H1 (cell line): ENCODE results near the gene BTBD9. TPM values are rescaled to one million over a fixed set of nuclear protein-coding genes. Genes with fewer than 3 reads are reported as not detected.

Source experiments
- SIN3A ChIP-seq, 2 experiments: IDR thresholded peaks in 1 of 2; conservative IDR thresholded peaks in 1 of 2; 2 replicates each; pipeline ENCODE4 v1.6.1; 2011 to 2012; ENCODE audit warnings: low read length in 2 of 2, improper control_type of control experiment in 1 of 2, low read depth in 1 of 2, mild to moderate bottlenecking in 1 of 2
- polyA plus RNA-seq, 7 experiments: library from polyadenylated mRNA; depleted of rRNA in 3 of 7; stranded (reverse) in 5 of 7; unstranded in 2 of 7; fragments of >200 nt in 5 of 7; fragments of 200-250 nt in 2 of 7; gene quantifications; 1 replicate in 5 of 7; 2 replicates in 1 of 7; 4 replicates in 1 of 7; pipeline versions ENCODE4 v1.2.1 to v1.2.3, GENCODE V29; 2011 to 2013; ENCODE audit warnings: missing spikeins in 2 of 7, mixed read lengths in 2 of 7
- total RNA-seq: library from RNA; stranded (reverse); fragmentation: NEBNext Ultra II Directional; extraction: Animal tissue kit (Norgen Biotek cat#: 25700); gene quantifications from 2 replicates; pipeline ENCODE4 v1.2.1, GENCODE V29; 2021
- TF ChIP-seq, protein P1 (sequence below): fragments of 300-600 bp; sonication (generic); IDR thresholded peaks from 2 replicates; pipeline ENCODE4 v1.7.1; 2012; ENCODE audit warnings: low read length, moderate library complexity, mild to moderate bottlenecking, inconsistent platforms; ENCODE audit not compliant: insufficient replicate concordance
- TF ChIP-seq, protein P2 (sequence below), 3 experiments: IDR thresholded peaks; 1 replicate in 2 of 3; 2 replicates in 1 of 3; pipeline versions ENCODE4 v1.5.1 to v1.6.1; 2011; ENCODE audit warnings: low read length in 3 of 3, mild to moderate bottlenecking in 3 of 3, inconsistent platforms in 2 of 3, low read depth in 1 of 3, moderate library complexity in 1 of 3; ENCODE audit not compliant: insufficient read depth in 1 of 3; ENCODE audit errors: control extremely low read depth in 1 of 3

BTBD9 gene
- total and polyA plus RNA-seq, 2 of the 8 experiments (the other 6 are each of a cell fraction or from before 2014, with no cell fraction given), result 0.92 to 4.1 TPM

DNA sequence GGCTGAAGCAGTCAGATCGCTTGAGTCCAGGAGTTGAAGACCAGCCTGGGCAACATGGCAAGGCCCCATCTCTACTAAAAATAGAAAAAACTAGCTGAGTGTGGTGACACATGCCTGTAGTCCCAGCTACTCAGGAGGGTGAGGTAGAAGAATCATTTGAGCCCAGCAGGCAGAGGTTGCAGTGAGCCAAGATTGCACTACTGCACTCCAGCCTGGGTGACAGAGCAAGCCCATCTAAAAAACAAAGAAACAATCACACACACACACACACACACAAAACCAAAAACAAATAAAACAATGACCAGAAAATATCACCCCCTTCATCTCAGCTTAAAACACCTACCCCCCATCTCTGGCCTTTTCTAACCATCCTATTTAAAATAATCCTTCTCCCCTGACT, 68.0 kb downstream of the BTBD9 start (continued):
- TF ChIP-seq, protein P1, sequence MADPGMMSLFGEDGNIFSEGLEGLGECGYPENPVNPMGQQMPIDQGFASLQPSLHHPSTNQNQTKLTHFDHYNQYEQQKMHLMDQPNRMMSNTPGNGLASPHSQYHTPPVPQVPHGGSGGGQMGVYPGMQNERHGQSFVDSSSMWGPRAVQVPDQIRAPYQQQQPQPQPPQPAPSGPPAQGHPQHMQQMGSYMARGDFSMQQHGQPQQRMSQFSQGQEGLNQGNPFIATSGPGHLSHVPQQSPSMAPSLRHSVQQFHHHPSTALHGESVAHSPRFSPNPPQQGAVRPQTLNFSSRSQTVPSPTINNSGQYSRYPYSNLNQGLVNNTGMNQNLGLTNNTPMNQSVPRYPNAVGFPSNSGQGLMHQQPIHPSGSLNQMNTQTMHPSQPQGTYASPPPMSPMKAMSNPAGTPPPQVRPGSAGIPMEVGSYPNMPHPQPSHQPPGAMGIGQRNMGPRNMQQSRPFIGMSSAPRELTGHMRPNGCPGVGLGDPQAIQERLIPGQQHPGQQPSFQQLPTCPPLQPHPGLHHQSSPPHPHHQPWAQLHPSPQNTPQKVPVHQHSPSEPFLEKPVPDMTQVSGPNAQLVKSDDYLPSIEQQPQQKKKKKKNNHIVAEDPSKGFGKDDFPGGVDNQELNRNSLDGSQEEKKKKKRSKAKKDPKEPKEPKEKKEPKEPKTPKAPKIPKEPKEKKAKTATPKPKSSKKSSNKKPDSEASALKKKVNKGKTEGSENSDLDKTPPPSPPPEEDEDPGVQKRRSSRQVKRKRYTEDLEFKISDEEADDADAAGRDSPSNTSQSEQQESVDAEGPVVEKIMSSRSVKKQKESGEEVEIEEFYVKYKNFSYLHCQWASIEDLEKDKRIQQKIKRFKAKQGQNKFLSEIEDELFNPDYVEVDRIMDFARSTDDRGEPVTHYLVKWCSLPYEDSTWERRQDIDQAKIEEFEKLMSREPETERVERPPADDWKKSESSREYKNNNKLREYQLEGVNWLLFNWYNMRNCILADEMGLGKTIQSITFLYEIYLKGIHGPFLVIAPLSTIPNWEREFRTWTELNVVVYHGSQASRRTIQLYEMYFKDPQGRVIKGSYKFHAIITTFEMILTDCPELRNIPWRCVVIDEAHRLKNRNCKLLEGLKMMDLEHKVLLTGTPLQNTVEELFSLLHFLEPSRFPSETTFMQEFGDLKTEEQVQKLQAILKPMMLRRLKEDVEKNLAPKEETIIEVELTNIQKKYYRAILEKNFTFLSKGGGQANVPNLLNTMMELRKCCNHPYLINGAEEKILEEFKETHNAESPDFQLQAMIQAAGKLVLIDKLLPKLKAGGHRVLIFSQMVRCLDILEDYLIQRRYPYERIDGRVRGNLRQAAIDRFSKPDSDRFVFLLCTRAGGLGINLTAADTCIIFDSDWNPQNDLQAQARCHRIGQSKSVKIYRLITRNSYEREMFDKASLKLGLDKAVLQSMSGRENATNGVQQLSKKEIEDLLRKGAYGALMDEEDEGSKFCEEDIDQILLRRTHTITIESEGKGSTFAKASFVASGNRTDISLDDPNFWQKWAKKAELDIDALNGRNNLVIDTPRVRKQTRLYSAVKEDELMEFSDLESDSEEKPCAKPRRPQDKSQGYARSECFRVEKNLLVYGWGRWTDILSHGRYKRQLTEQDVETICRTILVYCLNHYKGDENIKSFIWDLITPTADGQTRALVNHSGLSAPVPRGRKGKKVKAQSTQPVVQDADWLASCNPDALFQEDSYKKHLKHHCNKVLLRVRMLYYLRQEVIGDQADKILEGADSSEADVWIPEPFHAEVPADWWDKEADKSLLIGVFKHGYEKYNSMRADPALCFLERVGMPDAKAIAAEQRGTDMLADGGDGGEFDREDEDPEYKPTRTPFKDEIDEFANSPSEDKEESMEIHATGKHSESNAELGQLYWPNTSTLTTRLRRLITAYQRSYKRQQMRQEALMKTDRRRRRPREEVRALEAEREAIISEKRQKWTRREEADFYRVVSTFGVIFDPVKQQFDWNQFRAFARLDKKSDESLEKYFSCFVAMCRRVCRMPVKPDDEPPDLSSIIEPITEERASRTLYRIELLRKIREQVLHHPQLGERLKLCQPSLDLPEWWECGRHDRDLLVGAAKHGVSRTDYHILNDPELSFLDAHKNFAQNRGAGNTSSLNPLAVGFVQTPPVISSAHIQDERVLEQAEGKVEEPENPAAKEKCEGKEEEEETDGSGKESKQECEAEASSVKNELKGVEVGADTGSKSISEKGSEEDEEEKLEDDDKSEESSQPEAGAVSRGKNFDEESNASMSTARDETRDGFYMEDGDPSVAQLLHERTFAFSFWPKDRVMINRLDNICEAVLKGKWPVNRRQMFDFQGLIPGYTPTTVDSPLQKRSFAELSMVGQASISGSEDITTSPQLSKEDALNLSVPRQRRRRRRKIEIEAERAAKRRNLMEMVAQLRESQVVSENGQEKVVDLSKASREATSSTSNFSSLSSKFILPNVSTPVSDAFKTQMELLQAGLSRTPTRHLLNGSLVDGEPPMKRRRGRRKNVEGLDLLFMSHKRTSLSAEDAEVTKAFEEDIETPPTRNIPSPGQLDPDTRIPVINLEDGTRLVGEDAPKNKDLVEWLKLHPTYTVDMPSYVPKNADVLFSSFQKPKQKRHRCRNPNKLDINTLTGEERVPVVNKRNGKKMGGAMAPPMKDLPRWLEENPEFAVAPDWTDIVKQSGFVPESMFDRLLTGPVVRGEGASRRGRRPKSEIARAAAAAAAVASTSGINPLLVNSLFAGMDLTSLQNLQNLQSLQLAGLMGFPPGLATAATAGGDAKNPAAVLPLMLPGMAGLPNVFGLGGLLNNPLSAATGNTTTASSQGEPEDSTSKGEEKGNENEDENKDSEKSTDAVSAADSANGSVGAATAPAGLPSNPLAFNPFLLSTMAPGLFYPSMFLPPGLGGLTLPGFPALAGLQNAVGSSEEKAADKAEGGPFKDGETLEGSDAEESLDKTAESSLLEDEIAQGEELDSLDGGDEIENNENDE, result no peak
- TF ChIP-seq, protein P2, sequence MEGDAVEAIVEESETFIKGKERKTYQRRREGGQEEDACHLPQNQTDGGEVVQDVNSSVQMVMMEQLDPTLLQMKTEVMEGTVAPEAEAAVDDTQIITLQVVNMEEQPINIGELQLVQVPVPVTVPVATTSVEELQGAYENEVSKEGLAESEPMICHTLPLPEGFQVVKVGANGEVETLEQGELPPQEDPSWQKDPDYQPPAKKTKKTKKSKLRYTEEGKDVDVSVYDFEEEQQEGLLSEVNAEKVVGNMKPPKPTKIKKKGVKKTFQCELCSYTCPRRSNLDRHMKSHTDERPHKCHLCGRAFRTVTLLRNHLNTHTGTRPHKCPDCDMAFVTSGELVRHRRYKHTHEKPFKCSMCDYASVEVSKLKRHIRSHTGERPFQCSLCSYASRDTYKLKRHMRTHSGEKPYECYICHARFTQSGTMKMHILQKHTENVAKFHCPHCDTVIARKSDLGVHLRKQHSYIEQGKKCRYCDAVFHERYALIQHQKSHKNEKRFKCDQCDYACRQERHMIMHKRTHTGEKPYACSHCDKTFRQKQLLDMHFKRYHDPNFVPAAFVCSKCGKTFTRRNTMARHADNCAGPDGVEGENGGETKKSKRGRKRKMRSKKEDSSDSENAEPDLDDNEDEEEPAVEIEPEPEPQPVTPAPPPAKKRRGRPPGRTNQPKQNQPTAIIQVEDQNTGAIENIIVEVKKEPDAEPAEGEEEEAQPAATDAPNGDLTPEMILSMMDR (IDR thresholded peaks at IDR 0.05; ENCODE audit: control extremely low read depth in 1 of 3, insufficient read depth in 1 of 3, low read depth in 1 of 3, low read length in 3 of 3), result no peak
- no peak for TF ChIP-seq SIN3A (conservative IDR thresholded peaks at IDR 0.05 in 1 of 2, IDR thresholded peaks at IDR 0.05 in 1 of 2; ENCODE audit: low read depth in 1 of 2, low read length in 2 of 2)
